PC-3 (cell line): Measurements from ENCODE around the gene MCRIP1. TPM values are rescaled to one million over a fixed set of nuclear protein-coding genes. Genes with fewer than 3 reads are reported as not detected.

Experiments
- ATAC-seq: fragments of 200-7000 bp; cut with Tn5 transposase; 2 replicates; pipeline ENCODE4 v1.9.1; 2020; ENCODE audit warnings: mild to moderate bottlenecking, moderate library complexity
- BruUV-seq: library from RNA; stranded (reverse); fragments of 400-500 nt; replicated peaks from 2 replicates; lab custom pipeline; 2021; lab: Mats Ljungman, UMichigan
- CTCF ChIA-PET: fragments of 300-600 bp; sonication (Branson Sonifier 250); formaldehyde crosslinking; loops from one replicate; lab custom pipeline; 2022; ENCODE audit warnings: antibody characterized with exemption; lab: Charles Lee
- POLR2A ChIA-PET: fragments of 300-600 bp; sonication (Branson Sonifier 250); formaldehyde crosslinking; loops from one replicate; lab custom pipeline; 2022; ENCODE audit warnings: antibody characterized with exemption; ENCODE audit not compliant: unreplicated experiment; lab: Charles Lee
- DNase-seq: peaks from one replicate; pipeline ENCODE4 v3.0.0-alpha.2; 2015
- H2AFZ ChIP-seq: fragments of 300-600 bp; sonication (generic); 2 replicates; pipeline ENCODE4 v1.6.0; 2016; ENCODE audit warnings: antibody characterized with exemption, low read length
- H3F3A ChIP-seq: fragments of 300-600 bp; sonication (generic); one replicate; pipeline ENCODE4 v1.6.0; 2017; ENCODE audit warnings: antibody characterized with exemption, low read length, control low read depth, mild to moderate bottlenecking; ENCODE audit not compliant: unreplicated experiment
- H3K27ac ChIP-seq: fragments of 300-600 bp; sonication (generic); 2 replicates; pipeline ENCODE4 v1.5.1; 2016; ENCODE audit warnings: mild to moderate bottlenecking, low read length
- H3K27me3 ChIP-seq: fragments of 300-600 bp; sonication (generic); 2 replicates; pipeline ENCODE4 v1.6.1; 2016; ENCODE audit warnings: low read length, mixed read lengths
- H3K36me3 ChIP-seq: fragments of 300-600 bp; sonication (generic); 2 replicates; pipeline ENCODE4 v1.6.1; 2016; ENCODE audit warnings: low read depth, mixed run types, low read length, mixed read lengths
- H3K4me1 ChIP-seq: fragments of 300-600 bp; sonication (generic); 2 replicates; pipeline ENCODE4 v1.5.1; 2016; ENCODE audit warnings: low read length; ENCODE audit not compliant: insufficient read depth
- H3K4me2 ChIP-seq: fragments of 300-600 bp; sonication (generic); 2 replicates; pipeline ENCODE4 v1.6.0; 2016; ENCODE audit warnings: low read length
- H3K4me3 ChIP-seq: fragments of 300-600 bp; sonication (generic); 2 replicates; pipeline ENCODE4 v1.5.1; 2016; ENCODE audit warnings: mild to moderate bottlenecking, low read length, mixed read lengths
- H3K79me2 ChIP-seq: fragments of 300-600 bp; sonication (generic); 2 replicates; pipeline ENCODE4 v1.6.1; 2017; ENCODE audit warnings: low read length, mixed read lengths
- H3K9ac ChIP-seq: fragments of 300-600 bp; sonication (generic); 2 replicates; pipeline ENCODE4 v1.6.0; 2016; ENCODE audit warnings: mild to moderate bottlenecking, low read length
- H3K9me2 ChIP-seq: fragments of 300-600 bp; sonication (generic); replicated peaks from 2 replicates; pipeline ENCODE4 v1.6.1; 2016; ENCODE audit warnings: mixed run types, low read length, mixed read lengths
- H3K9me3 ChIP-seq: fragments of 300-600 bp; sonication (generic); 2 replicates; pipeline ENCODE4 v1.6.1; 2016; ENCODE audit warnings: low read length, mixed read lengths
- H4K20me1 ChIP-seq: fragments of 300-600 bp; sonication (generic); 2 replicates; pipeline ENCODE4 v1.6.1; 2016; ENCODE audit warnings: low read length, mixed read lengths
- EZH2 ChIP-seq: fragments of 300-600 bp; sonication (generic); IDR thresholded peaks from one replicate; pipeline ENCODE4 v1.6.1; 2017; ENCODE audit warnings: antibody characterized with exemption, mild to moderate bottlenecking, low read length; ENCODE audit not compliant: unreplicated experiment
- EZH2phosphoT487 ChIP-seq: fragments of 300-600 bp; sonication (generic); IDR thresholded peaks from 2 replicates; pipeline ENCODE4 v1.6.1; 2018; ENCODE audit warnings: mild to moderate bottlenecking, antibody characterized with exemption, low read length, borderline replicate concordance
- intact Hi-C: fragments of 100-400 bp; cut with micrococcal nuclease; formaldehyde crosslinking; loops from 2 replicates; pipeline ENCODE4 v1.9.0; 2023
- total RNA-seq: library from RNA; depleted of rRNA; stranded (reverse); fragments of >200 nt; gene quantifications from 2 replicates; pipeline ENCODE4 v1.2.3, GENCODE V29; 2014
- TF ChIP-seq, protein P1 (sequence below): fragments of 300-600 bp; sonication (generic); conservative IDR thresholded peaks from 2 replicates; pipeline ENCODE4 v1.5.1; 2017; ENCODE audit warnings: antibody characterized with exemption, low read depth, mild to moderate bottlenecking, low read length

Gene MCRIP1
- total RNA-seq, 1 experiment from 2014 or later, result 90.9 TPM

DNA sequence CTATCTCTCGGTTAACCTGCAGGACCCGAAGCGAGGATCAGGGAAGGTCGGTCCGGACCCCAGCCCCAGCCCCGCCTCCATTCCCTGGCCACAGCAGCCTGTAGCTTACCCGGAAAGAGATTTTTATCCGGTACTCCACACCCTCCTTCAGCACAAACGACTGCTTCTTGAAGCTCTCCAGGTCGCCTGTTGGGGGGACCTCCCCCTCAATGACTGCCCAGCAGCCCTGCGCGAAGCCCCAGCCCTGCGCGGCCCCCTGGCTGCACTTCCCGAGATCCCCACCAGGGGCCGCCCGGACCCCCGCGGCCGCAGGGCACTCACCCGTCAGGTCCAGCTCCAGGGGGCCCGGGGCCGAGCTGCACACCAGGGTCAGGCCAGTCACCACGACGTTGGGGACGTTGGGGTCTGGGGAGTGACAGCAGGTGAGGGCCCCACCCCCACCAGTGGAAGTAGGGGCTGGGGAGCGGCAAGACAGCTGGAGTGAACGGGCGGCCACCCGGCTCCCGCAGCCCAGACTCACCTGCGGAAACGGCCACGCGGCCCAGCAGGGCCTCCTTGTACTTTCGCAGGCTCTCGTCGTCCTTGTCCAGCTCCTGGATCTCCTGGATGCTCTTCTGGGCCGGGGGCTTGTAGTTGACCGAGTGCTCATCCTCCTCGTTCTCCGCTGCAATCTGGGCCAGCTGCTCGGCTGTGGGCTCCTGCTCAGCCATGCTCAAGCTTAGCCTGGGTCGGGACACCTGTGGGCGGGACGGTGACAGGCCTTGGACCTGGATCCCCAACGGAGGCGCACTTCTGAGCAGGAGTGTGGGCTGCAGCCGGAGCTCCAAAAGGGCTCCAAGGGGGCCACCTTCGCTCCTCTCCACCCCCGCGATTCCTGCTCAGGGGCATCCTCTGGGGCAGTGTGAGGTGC lies 36.4 kb upstream of the MCRIP1 start:
- CTCF ChIA-PET, result interaction anchor here (0.6 kb wide), 1 partner anchor 156 kb away, joined by 6 read pairs; no protein-coding TSS in a partner anchor
- Histone ChIP-seq H3K4me1 (peaks cover 62% of the 10 kb centered on the region), H3K9me2 (no peaks in the 10 kb centered on the region), H3K9ac (peak overlapping the region; percentile 98), H3K4me3 (peak overlapping the region; percentile 95), H3K9me3 (no peaks in the 10 kb centered on the region), H3K27me3 (no peaks in the 10 kb centered on the region), H2AFZ (no peak overlapping the region), H3K4me2 (peak overlapping the region; percentile 98), H3K27ac (peak overlapping the region; percentile 95), H3K36me3 (peaks cover 9% of the 10 kb centered on the region; the same call in 1 of the 2 replicates), H3K79me2 (peaks cover 34% of the 10 kb centered on the region), H3F3A (peaks cover 22% of the 10 kb centered on the region), H4K20me1 (0 out of 2 replicates have a peak, but pooled peaks cover 6% of the 10 kb centered on the region)
- DNase-seq (peak; percentile 39), ATAC-seq (peak; percentile 2)
- TF ChIP-seq, protein P1, sequence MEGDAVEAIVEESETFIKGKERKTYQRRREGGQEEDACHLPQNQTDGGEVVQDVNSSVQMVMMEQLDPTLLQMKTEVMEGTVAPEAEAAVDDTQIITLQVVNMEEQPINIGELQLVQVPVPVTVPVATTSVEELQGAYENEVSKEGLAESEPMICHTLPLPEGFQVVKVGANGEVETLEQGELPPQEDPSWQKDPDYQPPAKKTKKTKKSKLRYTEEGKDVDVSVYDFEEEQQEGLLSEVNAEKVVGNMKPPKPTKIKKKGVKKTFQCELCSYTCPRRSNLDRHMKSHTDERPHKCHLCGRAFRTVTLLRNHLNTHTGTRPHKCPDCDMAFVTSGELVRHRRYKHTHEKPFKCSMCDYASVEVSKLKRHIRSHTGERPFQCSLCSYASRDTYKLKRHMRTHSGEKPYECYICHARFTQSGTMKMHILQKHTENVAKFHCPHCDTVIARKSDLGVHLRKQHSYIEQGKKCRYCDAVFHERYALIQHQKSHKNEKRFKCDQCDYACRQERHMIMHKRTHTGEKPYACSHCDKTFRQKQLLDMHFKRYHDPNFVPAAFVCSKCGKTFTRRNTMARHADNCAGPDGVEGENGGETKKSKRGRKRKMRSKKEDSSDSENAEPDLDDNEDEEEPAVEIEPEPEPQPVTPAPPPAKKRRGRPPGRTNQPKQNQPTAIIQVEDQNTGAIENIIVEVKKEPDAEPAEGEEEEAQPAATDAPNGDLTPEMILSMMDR, result peak; percentile 87
- TF ChIP-seq EZH2phosphoT487, result no peak
- POLR2A ChIA-PET, result interaction anchor here (0.6 kb wide), 1 partner anchor 29 kb away, joined by 3 read pairs; no protein-coding TSS in a partner anchor
- BruUV-seq, result TSS peak; percentile 49
- intact Hi-C loops, result loop anchor here (5.0 kb wide), 1 partner anchor 58 kb away; the partner anchor contains the start of gene MAFG

- POLR2A ChIA-PET, result no interaction called here
- Histone ChIP-seq H3K27ac (peak overlapping the region; percentile 95), H3F3A (peaks cover 22% of the 10 kb centered on the region), H3K27me3 (no peaks in the 10 kb centered on the region), H3K4me1 (peaks cover 60% of the 10 kb centered on the region), H3K9me2 (no peaks in the 10 kb centered on the region), H3K36me3 (peaks cover 10% of the 10 kb centered on the region; the same call in 1 of the 2 replicates), H3K4me2 (peak overlapping the region; percentile 98), H3K9ac (peak overlapping the region; percentile 98; the same call in 1 of the 2 replicates), H3K4me3 (peak overlapping the region; percentile 95), H3K79me2 (peaks cover 41% of the 10 kb centered on the region), H3K9me3 (no peaks in the 10 kb centered on the region), H4K20me1 (peaks cover 6% of the 10 kb centered on the region; the same call in 1 of the 2 replicates), H2AFZ (no peak overlapping the region)
- DNase-seq (peak; percentile 86), ATAC-seq (peak; percentile 24)
- intact Hi-C loops, result no loop called here
- BruUV-seq, result TSS peak; percentile 55
- TF ChIP-seq EZH2 (no peak), EZH2phosphoT487 (no peak)
- TF ChIP-seq, protein P1, result no peak
- CTCF ChIA-PET, result no interaction called here
These were observed 35.7 kb upstream of the MCRIP1 start for GRCh38 chr17:81868674-81869220.
